IMR-90 (cell line): ENCODE data around the gene TCEAL4. TPM values are rescaled to one million over a fixed set of nuclear protein-coding genes. Genes with fewer than 3 reads are reported as not detected.

ENCODE experiments used
- ATAC-seq: fragments of 200-7000 bp; cut with Tn5 transposase; 2 replicates; pipeline ENCODE4 v1.9.1; 2020; ENCODE audit warnings: low read depth, mild to moderate bottlenecking, moderate library complexity
- BruUV-seq: library from RNA; stranded (reverse); fragments of 400-500 nt; replicated peaks from 2 replicates; lab custom pipeline; 2021; lab: Mats Ljungman, UMichigan
- CTCF ChIA-PET: fragments of 300-600 bp; formaldehyde crosslinking; extraction: SDS; loops from one replicate; lab custom pipeline; 2021; ENCODE audit warnings: antibody characterized with exemption; lab: Yijun Ruan, JAX
- POLR2A ChIA-PET: fragments of 300-600 bp; sonication (Branson Sonifier 250); formaldehyde crosslinking; loops from one replicate; lab custom pipeline; 2022; ENCODE audit warnings: antibody characterized with exemption; ENCODE audit not compliant: unreplicated experiment; lab: Charles Lee
- DNase-seq: peaks from one replicate; pipeline ENCODE4 v3.0.0; 2013
- H2AFZ ChIP-seq: replicated peaks from 2 replicates; pipeline ENCODE3; 2013; ENCODE audit warnings: low read length, mild to moderate bottlenecking; ENCODE audit not compliant: poor library complexity
- H2AK5ac ChIP-seq: 2 replicates; pipeline ENCODE4 v1.6.1; 2013; ENCODE audit warnings: low read depth, low read length, inconsistent platforms
- H2AK9ac ChIP-seq: replicated peaks from 2 replicates; pipeline ENCODE3; 2013; ENCODE audit warnings: mild to moderate bottlenecking, low read depth, low read length, moderate library complexity; ENCODE audit not compliant: poor library complexity
- H2BK120ac ChIP-seq: 2 replicates; pipeline ENCODE4 v1.6.1; 2013; ENCODE audit warnings: low read depth, low read length, inconsistent platforms
- H2BK15ac ChIP-seq: 3 replicates; pipeline ENCODE4 v1.6.1; 2013; ENCODE audit warnings: low read depth, low read length, inconsistent platforms
- H2BK20ac ChIP-seq: 2 replicates; pipeline ENCODE4 v1.6.1; 2013; ENCODE audit warnings: low read depth, mild to moderate bottlenecking, inconsistent platforms, low read length, moderate library complexity
- H2BK5ac ChIP-seq: 2 replicates; pipeline ENCODE4 v1.6.1; 2013; ENCODE audit warnings: mild to moderate bottlenecking, low read depth, low read length, inconsistent platforms; ENCODE audit not compliant: poor library complexity, severe bottlenecking
- H3K14ac ChIP-seq: replicated peaks from 2 replicates; pipeline ENCODE4 v1.6.1; 2013; ENCODE audit warnings: low read depth, low read length, inconsistent platforms
- H3K18ac ChIP-seq: 2 replicates; pipeline ENCODE4 v1.6.1; 2013; ENCODE audit warnings: low read depth, low read length, control low read depth
- H3K23ac ChIP-seq: 2 replicates; pipeline ENCODE4 v1.6.1; 2013; ENCODE audit warnings: low read depth, low read length, inconsistent platforms
- H3K27ac ChIP-seq: 2 replicates; pipeline ENCODE4 v1.5.1; 2013; ENCODE audit warnings: mild to moderate bottlenecking, control low read depth, low read length; ENCODE audit not compliant: insufficient read depth
- H3K27me3 ChIP-seq: 2 replicates; pipeline ENCODE4 v1.6.1; 2013; ENCODE audit warnings: low read length; ENCODE audit not compliant: control insufficient read depth, insufficient read depth
- H3K36me3 ChIP-seq: 2 replicates; pipeline ENCODE4 v1.6.1; 2013; ENCODE audit warnings: low read length, mixed read lengths; ENCODE audit not compliant: control insufficient read depth, insufficient read depth
- H3K4ac ChIP-seq: 2 replicates; pipeline ENCODE4 v1.6.1; 2013; ENCODE audit warnings: low read depth, low read length, inconsistent platforms
- H3K4me1 ChIP-seq: 2 replicates; pipeline ENCODE4 v1.6.1; 2013; ENCODE audit warnings: low read length, mixed read lengths; ENCODE audit not compliant: control insufficient read depth, insufficient read depth
- H3K4me2 ChIP-seq: 2 replicates; pipeline ENCODE4 v1.6.1; 2013; ENCODE audit warnings: low read depth, mild to moderate bottlenecking, control low read depth, low read length, moderate library complexity
- H3K4me3 ChIP-seq: 2 replicates; pipeline ENCODE4 v1.5.1; 2013; ENCODE audit warnings: low read depth, mild to moderate bottlenecking, control low read depth, low read length, moderate library complexity; ENCODE audit not compliant: insufficient read depth
- H3K56ac ChIP-seq: 2 replicates; pipeline ENCODE4 v1.6.1; 2013; ENCODE audit warnings: low read length, inconsistent platforms; ENCODE audit not compliant: insufficient read depth; ENCODE audit errors: extremely low read depth
- H3K79me1 ChIP-seq, 2 experiments: 2 replicates each; pipeline ENCODE4 v1.6.1; 2013; ENCODE audit warnings: low read length in 2 of 2, inconsistent platforms in 1 of 2, low read depth in 1 of 2
- H3K9ac ChIP-seq: 2 replicates; pipeline ENCODE4 v1.6.1; 2013; ENCODE audit warnings: low read depth, low read length, control low read depth
- H3K9me1 ChIP-seq: 2 replicates; pipeline ENCODE4 v1.6.1; 2013; ENCODE audit warnings: low read length, inconsistent platforms; ENCODE audit not compliant: insufficient read depth
- H3K9me3 ChIP-seq: 2 replicates; pipeline ENCODE4 v1.6.1; 2013; ENCODE audit warnings: low read length; ENCODE audit not compliant: control insufficient read depth, insufficient read depth
- H4K20me1 ChIP-seq: 2 replicates; pipeline ENCODE4 v1.6.1; 2013; ENCODE audit warnings: low read length, inconsistent platforms; ENCODE audit not compliant: insufficient read depth
- H4K5ac ChIP-seq: 2 replicates; pipeline ENCODE4 v1.6.1; 2013; ENCODE audit warnings: mild to moderate bottlenecking, low read depth, low read length, control low read depth
- H4K8ac ChIP-seq, 2 experiments: 2 replicates each; pipeline ENCODE4 v1.6.1; 2013; ENCODE audit warnings: low read depth in 2 of 2, low read length in 2 of 2, control low read depth in 1 of 2, inconsistent platforms in 1 of 2
- H4K91ac ChIP-seq: 2 replicates; pipeline ENCODE4 v1.6.1; 2013; ENCODE audit warnings: low read depth, low read length, inconsistent platforms; ENCODE audit not compliant: insufficient read depth
- BHLHE40 ChIP-seq: fragments of 150-350 bp; IDR thresholded peaks from 2 replicates; pipeline ENCODE4 v1.6.1; 2016; ENCODE audit warnings: mild to moderate bottlenecking, low read depth, low read length
- CEBPB ChIP-seq: IDR thresholded peaks from 2 replicates; pipeline ENCODE4 v1.6.1; 2012; ENCODE audit warnings: low read depth, low read length, improper control_type of control experiment
- MAZ ChIP-seq: IDR thresholded peaks from 2 replicates; pipeline ENCODE4 v1.6.1; 2012; ENCODE audit warnings: low read depth, mild to moderate bottlenecking, low read length, improper control_type of control experiment, moderate library complexity, borderline replicate concordance
- NFE2L2 ChIP-seq: fragments of 150-350 bp; IDR thresholded peaks from 2 replicates; pipeline ENCODE4 v1.6.1; 2016; ENCODE audit warnings: low read depth, mild to moderate bottlenecking, low read length
- POLR2A ChIP-seq: IDR thresholded peaks from 2 replicates; pipeline ENCODE4 v1.6.1; 2012; ENCODE audit warnings: mild to moderate bottlenecking, low read depth, low read length
- WGBS, 2 experiments: methylation state at CpG; one replicate each; pipeline versions ENCODE4 v1.1.5 to v1.1.7; 2013; ENCODE audit warnings: missing lambda C conversion rate in 2 of 2; ENCODE audit not compliant: insufficient read length in 1 of 2; ENCODE audit errors: extremely low coverage in 2 of 2; 5-methylcytosine and 5-hydroxymethylcytosine counted together
- dilution Hi-C: fragments of 300-500 bp; cut with HindIII; formaldehyde crosslinking; loops from one replicate; pipeline ENCODE4 v1.14.3; 2018; ENCODE audit warnings: low sequenced_read_pairs; ENCODE audit not compliant: unreplicated experiment
- in situ Hi-C: fragments of 300-500 bp; cut with MboI; formaldehyde crosslinking; loops from 3 replicates; pipeline ENCODE4 v1.14.3; 2019; ENCODE audit warnings: low sequenced_read_pairs, inconsistent platforms, mixed read lengths
- intact Hi-C: fragments of 100-400 bp; cut with micrococcal nuclease; formaldehyde crosslinking; loops from 2 replicates; pipeline ENCODE4 v1.10.0; 2022
- polyA plus RNA-seq, 3 experiments: library from polyadenylated mRNA; depleted of rRNA; stranded (reverse); fragments of >200 nt; gene quantifications; 2 replicates each; pipeline ENCODE4 v1.2.3, GENCODE V29; 2012; ENCODE audit warnings: low replicate concordance in 1 of 3
- total RNA-seq: library from RNA; depleted of rRNA; stranded (reverse); fragments of >200 nt; gene quantifications from 2 replicates; pipeline ENCODE4 v1.2.3, GENCODE V29; 2012
- TF ChIP-seq, protein P1 (sequence below): fragments of 150-350 bp; IDR thresholded peaks from 2 replicates; pipeline ENCODE4 v1.6.1; 2017; ENCODE audit warnings: mild to moderate bottlenecking, antibody characterized with exemption, low read length, low read depth

The TCEAL4 gene
- total and polyA plus RNA-seq, 2 of the 4 experiments (the other 2 are of a cell fraction), result 11.1 to 31.9 TPM

DNA sequence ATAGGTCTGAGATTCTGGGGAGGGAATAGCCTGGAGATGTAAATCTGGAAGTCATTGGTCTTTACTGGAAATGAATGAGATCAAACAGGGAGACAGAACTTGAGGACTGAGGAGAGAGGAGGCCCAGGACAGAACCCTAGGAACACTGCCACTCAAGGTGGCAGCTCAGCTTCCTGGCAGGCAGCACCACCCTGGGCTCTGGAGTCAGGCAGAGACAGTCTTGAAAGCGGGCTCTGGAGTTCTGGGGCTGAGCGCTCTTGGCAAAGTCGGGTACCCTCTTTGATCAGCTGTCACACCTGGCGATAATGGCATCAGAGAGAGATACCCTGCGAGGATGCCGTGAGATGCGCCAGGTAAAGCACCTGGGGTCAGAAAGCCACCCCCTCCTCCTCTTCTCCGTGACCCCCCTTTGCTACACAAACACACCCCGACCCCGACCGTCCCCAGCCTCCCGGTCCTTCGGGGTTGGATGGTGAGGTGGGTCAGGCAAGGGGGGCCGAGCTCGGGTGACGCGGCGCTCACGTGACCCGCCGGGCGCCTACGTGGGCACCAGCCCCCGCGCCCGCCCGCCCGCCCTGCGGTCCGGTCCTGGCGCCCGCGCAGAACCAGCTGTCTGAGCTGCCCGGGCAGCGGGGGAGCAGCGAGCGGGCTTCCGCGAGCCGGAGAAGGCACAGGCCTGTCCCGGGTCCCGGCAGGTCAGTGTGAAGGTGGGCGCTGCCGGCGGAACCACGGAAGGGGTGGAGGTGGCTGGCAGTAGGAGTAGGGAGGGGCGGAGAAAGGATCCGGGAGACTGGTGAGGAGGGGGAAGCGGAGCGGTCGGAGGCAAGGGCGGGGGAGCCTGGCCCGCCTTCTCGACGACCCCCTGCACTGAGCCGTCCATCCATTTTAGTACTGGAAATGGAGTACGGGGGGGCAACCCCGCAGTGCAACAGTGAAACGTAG is 22.3 kb downstream of the TCEAL4 start, which contains the start of gene TCEAL3:
TSS of gene TCEAL3 (plus strand) at position 600 of the 942 bp plus-strand sequence. CDS start 1,102 bp downstream, outside the sequence.
- Histone ChIP-seq H3K4me2 (peak within 1 kb of the TSS; percentile 94), H3K4ac (peak within 1 kb of the TSS; percentile 86), H3K18ac (peak within 1 kb of the TSS; percentile 84), H3K4me3 (peak within 1 kb of the TSS; percentile 98), H3K79me1 (peaks cover 3 to 28% of the 10 kb centered on the region in 2 experiments; a peak in 2 of 4 replicates), H3K9me3 (no peaks in the 10 kb centered on the region), H2AK5ac (peak within 1 kb of the TSS; percentile 77), H3K14ac (peak within 1 kb of the TSS; percentile 81), H2BK15ac (no peak within 1 kb of the TSS; the same call in 2 of the 3 replicates), H3K36me3 (peaks cover 7% of the 10 kb centered on the region), H3K27ac (peak within 1 kb of the TSS; percentile 74), H2BK5ac (peak within 1 kb of the TSS; percentile 76), H3K56ac (peak within 1 kb of the TSS; percentile 72; the same call in 1 of the 2 replicates), H3K9ac (peak within 1 kb of the TSS; percentile 89), H2AK9ac (peak within 1 kb of the TSS; percentile 85), H2BK120ac (peak within 1 kb of the TSS; percentile 26), H3K9me1 (no peaks in the 10 kb centered on the region), H4K5ac (peak within 1 kb of the TSS; percentile 89), H3K27me3 (no peaks in the 10 kb centered on the region; the same call in 1 of the 2 replicates), H2BK20ac (no peak within 1 kb of the TSS; the same call in 1 of the 2 replicates), H4K91ac (peak within 1 kb of the TSS; percentile 70; the same call in 1 of the 2 replicates), H3K23ac (peak within 1 kb of the TSS; percentile 5), H4K20me1 (no peaks in the 10 kb centered on the region), H2AFZ (peak within 1 kb of the TSS; percentile 88), H3K4me1 (peaks cover 4% of the 10 kb centered on the region; the same call in 1 of the 2 replicates), H4K8ac (peak within 1 kb of the TSS; percentile 51 to 88; a peak in 2 of 4 replicates)
- TF ChIP-seq BHLHE40 (0 out of 2 replicates have a peak, but pooled peaks have one; percentile 40), MAZ (no peak), POLR2A (peak; percentile 78), NFE2L2 (no peak), CEBPB (no peak)
- TF ChIP-seq, protein P1, sequence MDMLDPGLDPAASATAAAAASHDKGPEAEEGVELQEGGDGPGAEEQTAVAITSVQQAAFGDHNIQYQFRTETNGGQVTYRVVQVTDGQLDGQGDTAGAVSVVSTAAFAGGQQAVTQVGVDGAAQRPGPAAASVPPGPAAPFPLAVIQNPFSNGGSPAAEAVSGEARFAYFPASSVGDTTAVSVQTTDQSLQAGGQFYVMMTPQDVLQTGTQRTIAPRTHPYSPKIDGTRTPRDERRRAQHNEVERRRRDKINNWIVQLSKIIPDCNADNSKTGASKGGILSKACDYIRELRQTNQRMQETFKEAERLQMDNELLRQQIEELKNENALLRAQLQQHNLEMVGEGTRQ, result peak; percentile 79
- POLR2A ChIA-PET, result no interaction called here
- CTCF ChIA-PET, result no interaction called here
- in situ Hi-C loops (no loop called here), dilution Hi-C loops (no loop called here), intact Hi-C loops (no loop called here)
- no TSS peak for BruUV-seq
- 19% methylated on average over 20 of the region's 59 CpGs; no CpG with 5 or more reads in 1 of the 2 experiments for WGBS, 2 experiments
- DNase-seq (peak; percentile 26), ATAC-seq (peak; percentile 89)
